NCI-H2029 treated with DMSO at 0.1 percent for 48 hours (cell line): ENCODE data around the gene NADSYN1.

Experiments used
- DNase-seq: peaks from one replicate; lab custom pipeline; 2025; lab: John Stamatoyannopoulos, UW

The NADSYN1 gene

DNA sequence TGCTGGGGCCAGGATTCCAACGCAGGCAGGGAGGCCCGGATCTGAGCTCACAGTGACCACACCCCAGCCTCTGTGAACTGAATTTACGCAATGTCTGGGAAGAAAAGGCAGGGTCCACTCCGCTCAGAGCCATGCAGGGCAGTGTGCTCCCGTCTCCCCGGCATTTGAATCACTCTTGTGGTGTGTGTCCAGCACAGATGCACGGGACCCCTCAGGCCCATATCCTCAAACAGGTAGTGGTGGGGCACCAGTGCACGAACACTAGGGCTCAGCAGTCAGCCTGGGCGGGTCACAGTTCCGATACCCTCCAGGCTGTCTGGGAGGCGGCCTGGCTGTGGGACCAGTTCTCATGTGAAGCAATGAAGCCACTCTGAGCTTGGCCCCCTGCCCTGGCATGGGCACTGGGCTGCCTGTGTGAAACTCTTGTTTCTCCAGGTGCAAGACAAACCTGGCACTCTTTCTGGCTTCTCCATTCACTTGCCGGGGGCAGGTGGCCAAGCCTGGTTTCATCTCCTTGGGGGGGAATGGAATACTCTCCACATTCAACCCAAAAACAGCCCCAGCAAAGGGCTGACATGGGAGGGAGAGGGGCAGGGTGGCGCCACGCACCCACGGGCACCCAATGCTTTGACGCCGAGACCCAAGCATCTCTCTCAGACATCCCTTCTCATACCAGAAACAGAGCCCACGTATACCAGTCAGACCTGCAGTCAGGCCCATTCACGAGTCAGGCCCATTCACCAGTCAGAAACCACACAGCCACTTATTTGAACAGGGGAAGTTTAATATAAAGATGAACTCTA, 19.2 kb upstream of the NADSYN1 start:
- DNase-seq, result no peak

DNA sequence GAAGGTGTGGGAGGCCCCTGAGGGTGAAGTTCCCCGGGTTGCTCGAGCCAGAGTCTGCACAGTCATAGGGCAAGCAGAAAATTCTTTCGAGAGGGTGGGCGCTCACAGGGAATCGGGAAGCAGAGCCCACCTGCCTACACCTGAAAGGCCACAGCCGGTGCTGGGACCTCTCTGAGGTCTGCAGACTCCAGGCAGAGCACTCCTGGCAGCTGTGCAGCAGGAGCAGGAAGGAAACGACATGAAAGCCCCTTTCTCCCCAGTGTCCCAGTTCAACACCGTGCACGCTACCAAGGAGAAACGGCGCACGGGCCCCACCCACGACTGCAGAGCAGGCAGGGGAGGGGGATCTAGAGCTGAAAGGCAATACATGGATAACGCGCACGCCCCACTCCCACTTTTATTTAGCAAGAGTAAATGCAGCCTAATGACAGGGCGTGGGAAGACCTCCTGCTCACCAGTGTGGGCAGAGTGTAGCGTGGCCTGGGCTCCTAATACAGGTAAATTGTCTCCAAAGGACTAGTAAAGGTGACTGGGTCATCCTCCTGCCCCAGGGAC, 18.4 kb upstream of the NADSYN1 start:
- no peak for DNase-seq

DNA sequence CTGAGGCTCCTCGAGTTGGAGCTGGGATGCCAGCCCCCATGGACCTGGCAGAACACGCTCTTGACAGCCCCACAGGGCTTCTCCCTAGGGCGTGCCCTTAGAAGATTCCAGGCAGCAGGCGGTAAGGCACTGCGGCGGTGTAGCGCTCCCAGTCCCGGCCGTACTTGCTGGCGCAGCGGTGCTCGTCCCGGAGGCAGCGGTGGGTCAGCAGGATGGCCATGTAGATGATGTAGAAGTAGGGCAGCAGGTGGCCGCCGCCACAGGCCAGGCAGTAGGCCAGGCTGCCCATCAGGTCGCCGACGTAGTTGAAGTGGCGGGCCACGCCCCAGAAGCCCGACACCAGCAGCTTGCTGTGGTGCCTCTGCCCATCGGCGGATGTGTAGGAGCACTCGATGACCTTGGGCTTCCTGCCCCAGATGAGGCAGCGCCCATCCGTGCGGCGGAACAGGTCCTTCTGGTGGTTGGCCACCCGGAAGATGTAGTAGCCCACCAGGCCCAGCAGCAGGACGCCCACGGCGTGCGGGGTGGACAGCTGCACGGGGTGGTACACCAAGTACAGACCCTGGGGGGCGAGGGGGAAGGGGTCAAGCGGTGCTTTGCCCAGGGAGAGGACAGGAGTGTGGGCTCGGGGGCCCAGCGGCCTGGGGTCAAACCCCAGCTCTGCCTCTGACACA, 17.6 kb upstream of the NADSYN1 start:
- DNase-seq, result no peak

DNA sequence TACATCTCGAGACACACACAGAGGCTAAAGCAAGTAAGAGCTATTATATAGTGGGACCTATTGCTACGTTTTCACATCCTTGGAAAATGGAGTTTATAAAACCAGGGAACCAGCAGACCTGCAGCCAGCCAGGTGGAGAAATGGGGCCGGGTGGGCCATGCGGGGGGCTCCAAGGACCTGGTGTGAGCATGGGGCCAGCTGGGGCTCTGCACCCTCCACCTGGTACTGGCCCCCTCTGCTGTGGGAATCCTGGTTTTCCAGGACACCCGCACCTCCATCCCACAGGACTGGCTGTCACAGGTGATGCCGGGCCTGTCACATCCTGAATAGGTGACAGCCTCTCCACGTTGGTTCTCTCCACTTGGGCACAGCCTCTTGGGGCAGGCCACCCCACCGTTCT, 16.1 kb upstream of the NADSYN1 start:
- no peak for DNase-seq

DNA sequence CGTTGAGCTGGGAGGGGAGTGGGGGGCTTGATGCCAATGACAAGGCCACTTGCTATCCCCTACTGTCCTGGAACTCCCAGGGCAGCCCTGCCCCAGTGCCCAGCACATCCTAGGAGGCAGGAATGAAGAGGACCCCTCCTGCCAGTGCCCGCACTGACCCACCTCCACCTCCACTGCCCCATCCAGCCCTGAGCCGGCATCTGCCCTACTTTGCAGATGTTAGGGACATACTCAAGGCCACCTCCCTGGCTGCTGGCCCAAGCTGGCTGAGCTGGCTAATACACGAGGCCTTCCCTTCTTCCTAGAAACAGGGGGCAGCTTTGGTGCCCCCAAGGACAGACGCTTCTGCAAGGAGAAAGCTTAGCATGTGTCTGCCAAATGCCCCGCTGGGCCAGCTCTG, 15.6 kb upstream of the NADSYN1 start:
- no peak for DNase-seq

DNA sequence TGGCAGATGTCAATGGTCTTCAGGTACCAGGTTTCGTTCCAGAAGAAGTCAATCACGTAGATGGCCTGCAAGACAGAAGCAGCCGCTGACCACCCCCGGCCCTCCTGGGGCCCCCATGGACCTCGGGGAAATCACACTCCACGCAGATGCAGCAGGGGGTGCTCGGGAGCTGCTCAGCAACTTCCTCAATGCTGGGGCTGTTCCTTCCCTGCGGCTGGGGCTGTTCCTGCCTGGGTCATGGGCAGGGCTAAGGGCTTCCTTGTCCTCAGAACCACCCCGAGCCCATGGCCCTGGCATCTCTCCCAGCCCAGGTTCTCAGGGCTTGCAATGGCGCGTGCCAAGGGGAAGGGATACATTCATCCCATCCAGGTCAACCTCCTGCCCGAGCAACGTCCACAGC, 15.1 kb upstream of the NADSYN1 start:
- DNase-seq, result no peak

DNA sequence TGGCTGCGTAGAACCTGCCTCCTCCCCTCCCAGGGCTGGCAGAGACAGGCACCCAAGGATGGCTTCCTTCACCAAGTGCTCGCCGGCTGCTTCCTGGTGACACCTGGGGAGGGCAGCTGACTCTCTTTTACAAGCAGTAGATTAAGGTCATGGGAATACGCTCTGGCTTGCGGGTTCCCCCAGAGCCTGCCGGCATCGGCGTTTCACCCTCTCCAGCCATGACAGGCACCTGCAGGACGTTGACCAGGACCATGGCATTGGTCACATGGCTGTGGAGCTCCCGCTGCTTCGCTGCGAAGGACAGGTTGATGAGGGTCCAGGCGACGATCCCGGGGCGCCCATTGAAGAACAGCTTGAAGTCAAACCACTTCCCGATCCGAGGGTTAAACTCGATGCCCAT, 14.4 kb upstream of the NADSYN1 start:
- no peak for DNase-seq

DNA sequence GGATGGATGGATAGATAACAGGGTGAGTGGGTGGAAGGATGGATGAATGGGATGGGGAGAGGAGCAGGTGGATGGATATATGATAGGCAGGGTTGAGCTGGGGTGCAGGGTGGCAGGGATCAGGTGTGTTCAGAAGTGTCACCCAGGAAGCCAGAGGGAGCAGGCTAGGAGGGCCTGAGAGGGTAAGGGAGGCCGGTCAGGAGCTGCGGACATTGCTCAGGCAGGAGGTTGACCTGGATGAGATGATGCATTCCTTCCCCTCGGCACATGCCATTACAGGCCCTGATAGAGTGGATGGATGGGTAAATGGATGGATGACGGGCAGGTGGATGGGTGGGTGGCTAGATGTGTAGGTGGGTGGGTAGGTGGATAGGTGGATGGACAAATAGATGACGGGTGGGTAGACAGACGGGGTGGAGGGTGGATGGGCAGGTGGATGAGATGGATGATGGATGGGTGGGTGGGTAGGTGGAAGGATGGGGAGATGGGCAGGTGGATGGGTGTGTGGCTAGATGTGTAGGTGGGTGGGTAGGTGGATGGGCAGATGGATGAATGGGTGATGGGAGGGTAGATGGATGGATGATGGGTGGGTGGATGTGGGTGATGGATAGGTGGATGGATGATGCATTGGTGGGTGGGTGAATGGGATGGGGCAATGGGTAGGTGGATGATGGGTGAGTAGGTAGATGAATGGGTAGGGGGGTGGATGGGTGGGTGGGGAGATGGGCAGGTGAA, 12.8 kb upstream of the NADSYN1 start:
- no peak for DNase-seq

DNA sequence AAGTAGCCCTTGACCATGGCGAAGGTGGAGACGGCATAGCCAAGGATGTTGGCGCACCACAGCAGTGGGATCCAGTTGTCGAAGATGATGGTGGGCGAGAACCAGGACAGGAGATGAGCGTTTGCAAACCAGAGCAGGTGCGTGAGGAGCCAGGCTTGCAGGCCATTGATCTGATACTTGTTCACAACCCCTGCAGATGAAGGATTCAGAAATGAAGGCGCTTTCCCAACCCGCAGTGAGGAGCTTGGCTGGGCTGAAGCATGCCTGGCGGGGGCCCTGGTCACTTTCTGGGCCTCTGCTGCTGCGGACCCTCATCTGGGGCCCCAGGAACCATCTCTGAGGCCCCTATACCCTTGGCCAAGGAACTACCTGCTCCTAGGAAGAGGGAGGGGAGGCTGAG, 11.8 kb upstream of the NADSYN1 start:
- DNase-seq, result no peak

DNA sequence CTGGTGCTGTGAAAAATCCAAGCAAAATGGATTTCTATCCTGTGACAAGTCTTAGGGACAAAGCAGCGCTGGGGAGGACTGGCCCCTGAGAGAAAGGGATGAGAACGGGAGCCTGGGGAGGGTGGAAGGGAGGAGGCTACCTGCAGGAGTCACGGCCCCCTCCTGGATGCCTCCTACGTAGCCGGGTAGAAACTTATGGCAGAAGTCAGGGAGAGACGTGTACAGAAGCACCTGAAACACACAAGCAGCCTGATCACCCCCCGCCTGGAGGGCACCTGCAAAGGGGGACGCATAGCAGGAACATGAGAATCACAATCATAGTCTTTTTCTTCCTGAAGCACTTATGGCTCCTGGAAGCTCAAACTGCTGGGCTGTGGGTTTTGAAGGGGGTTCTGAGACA, 10.9 kb upstream of the NADSYN1 start:
- no peak for DNase-seq

DNA sequence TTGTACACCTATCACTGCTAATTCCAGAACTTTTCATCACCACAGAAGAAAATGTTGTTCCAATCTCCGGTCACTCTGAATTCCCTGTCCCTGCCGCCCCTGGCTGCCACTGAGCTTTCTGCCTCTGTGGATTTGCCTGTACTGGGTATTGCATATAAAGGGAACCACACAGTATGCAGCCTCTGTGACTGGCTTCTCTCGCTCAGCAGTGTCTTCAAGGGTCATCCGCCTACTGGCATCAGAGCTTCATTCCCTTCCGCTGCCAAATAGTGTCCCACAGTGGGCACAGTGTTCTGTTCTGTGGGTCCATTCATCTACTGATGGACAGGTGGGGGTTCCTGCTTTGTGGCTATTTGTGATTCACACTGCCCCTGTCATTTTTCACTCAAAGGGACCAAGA, 10.1 kb upstream of the NADSYN1 start:
- DNase-seq, result no peak

DNA sequence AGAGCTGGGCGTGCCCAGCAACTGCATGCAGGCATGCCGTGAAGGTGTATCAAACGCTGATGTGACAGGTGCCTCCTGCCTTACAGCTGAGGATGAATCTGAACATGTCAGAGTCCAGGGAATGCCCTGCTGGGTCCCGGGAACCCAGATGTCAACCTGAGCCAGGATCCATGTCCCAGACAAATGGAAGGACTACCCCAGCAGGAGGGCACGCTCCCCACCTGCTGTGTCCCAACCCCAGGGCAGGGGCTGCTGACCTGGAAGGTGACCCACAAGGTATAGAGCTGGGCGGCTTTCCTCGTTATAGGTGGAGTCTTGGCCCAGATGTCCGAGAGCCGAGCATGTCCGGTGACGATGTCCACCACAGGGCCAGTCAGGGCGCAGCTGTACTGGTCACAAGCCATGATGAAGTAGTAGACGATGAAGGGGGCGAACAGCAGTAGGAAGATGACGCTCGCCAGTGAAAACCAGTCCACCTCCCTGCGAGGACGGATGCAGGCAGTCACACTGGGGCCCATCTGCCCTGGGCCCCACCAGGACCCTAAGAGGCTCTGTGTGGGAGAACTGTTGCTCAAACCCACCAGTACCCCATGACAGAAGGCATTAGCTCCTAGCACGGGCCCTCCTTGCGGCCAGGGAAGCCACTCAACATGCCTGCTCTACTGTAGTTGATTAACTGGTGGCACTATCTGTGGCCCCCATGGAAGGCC, 9.1 kb upstream of the NADSYN1 start:
- no peak for DNase-seq

DNA sequence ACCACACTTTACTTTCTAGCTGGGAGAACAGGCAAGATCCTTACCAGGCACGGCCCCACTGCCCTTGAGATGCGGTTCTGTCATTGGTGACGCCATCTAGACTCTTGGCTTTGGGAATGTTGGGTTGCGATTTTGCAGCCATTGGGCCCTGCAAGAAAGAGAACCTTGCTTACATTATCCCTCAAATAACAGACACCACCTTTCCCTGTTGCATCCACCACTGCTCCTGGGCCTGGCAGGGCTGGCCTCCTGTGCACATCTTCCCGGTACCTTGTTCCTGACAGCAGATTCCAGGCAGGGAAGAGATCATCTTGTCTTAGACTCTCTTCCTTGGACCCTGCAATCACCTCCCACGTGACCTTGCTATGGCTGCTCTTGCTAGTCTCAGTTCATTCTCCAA, 8.2 kb upstream of the NADSYN1 start:
- no peak for DNase-seq

DNA sequence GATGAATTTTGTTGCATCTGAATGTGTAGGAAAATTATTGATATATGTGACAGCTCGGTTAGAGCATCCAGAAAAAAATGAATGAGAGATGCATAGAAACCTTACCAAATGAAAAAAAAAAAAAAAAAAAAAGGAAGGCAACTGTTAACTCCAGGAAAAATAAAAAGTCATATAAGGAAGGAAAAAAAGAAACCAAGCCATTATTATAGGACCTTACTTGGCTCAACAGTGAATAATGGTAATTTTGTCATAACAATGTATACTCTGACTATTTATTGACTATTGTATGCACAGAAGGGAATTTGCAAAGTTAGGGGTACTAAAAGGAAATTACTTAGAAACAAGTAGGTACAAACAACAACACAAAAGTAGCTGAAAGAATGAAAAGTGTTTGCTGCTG, 6.9 kb upstream of the NADSYN1 start:
- DNase-seq, result no peak

DNA sequence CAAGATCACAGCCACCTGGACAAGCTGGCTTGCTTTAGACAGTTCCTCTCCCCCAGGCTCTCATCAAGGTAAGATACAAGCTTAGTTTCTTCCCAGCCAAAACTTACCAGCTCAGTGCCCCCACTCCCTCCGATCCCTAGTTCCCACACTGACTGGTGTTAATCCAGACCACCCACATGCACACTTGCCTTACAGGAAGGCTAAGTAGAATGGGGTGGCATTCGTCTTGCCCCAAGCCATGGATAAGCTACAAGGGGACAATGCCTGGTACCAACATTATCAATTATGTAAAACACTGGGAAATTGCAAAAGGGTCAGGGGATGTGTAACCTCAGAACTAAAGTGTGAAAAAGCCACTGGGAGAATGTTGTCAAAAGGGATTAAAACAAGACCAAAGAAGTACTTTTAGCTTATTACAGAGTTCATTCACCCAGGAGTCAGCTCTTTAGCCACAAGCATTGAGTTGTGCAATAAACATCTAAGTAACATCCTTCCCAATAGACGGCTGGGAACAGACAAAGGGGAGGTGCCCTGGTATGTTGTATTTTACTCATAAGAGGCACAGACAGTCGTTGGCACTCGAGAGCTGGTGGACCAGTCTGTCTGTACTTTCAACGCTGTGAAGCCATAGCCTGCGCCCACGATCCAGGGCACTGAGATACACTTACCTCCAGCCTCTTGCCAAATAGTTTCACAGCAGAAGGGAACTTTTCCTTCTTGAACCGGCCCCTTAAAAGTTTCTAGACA, 5.9 kb upstream of the NADSYN1 start:
- DNase-seq, result no peak

DNA sequence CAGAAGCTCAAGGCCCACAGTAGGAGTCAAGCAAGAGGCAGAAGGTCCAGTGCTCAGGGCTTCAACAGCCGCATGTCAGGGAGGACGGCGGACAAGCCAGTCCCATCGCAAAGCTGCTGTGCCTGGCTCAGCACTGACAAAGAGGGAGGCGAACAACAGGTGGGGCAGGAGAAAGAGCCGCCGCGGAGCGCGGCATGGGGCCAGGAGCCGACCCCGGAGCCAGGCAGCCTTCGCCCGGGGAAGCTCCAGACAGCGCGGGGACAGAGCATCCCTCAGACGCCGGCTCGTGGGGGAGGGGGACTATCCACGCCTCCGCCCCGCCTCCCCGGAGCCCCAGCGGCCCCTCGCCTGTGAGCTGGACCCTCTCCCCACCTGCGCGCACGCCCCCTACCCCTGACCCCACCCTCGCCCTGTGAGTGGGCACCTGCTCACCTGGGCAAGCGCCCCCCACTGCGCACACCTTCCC, 5.2 kb upstream of the NADSYN1 start:
- DNase-seq, result no peak

DNA sequence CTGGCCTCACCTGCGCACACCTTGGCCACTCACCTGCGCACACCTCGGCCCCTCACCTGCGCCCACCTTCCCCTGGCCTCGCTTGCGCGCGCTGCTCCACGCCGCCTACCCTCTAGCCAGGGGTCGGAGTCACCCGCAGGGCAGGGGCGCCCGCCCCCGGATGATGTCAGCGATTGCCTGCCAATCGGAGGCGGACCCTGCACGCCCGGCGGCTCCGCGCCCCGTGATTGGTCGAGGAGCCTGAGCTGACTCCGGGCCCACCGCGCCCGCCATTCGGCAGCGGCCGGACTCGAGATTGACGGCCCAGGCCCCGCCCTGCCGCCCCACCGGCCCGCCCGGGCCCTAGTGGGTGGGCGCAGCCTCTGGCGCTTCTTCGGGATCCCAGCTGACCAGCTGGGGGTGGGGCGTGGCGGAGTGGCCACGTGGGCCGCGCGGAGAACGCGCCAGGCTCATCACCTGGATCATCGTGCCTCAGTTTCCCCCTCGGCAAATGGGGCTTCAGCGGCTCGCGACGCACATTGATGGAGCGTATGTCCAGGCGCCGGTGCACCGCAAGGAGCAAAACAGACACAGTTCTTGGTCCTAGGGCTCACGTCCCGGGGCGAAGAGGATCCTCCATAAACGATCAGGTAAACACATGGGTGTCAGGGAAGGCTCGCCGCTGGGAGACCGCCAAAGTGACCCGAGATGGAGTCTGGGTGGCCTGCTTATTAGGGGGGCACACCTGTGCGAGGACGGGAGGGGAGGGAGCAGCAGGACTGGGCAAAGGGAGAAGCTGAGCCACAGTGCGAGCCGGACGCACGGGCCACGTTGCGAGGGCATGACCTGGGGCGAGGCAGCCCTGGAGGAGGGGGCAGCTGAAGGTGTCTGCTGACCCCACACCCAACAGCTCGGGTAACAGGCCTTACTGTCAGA, 4.5 kb upstream of the NADSYN1 start, which contains the start of gene DHCR7:
Gene DHCR7, minus strand, starts transcription at position 137 of the 915 bp plus-strand sequence. CDS start 3,441 bp downstream, outside the sequence.
- peak; percentile 55 for DNase-seq

DNA sequence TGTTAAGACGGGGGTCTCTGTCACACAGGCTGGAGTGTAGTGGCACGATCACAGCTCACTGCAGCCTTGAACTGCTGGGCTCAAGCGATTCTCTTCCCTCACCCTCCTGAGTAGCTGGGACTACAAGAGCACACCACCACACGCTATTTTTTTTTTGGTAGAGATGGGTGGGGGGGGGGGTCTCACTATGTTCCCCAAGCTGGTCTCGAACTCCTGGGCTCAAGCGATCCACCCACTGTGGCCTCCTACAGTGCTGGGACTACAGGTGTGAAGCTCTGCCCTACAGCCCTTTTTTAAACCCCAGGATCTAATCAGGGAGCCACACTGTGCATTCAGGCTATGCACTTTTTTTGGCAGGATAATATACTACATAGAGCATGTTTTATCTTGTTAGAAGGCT, 3.4 kb upstream of the NADSYN1 start:
- no peak for DNase-seq

DNA sequence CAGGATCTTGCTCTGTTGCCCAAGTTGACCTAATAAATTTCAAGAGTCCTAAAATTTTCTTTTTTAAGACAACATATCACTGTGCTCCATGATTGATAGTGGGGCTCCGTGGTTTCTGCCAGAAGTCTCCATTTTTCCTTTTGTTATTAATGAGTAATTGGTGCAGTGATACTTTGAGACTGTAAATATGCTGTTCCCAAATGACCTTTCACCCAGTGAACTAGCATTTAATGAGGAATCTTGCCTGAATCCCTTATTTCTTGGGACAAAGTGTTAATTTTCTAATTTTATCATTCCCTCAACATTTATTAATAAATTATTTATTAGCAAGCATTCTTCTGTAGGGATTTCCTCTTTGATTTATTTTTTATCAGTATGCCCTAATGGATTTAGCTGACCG, 2.5 kb upstream of the NADSYN1 start:
- DNase-seq, result no peak

DNA sequence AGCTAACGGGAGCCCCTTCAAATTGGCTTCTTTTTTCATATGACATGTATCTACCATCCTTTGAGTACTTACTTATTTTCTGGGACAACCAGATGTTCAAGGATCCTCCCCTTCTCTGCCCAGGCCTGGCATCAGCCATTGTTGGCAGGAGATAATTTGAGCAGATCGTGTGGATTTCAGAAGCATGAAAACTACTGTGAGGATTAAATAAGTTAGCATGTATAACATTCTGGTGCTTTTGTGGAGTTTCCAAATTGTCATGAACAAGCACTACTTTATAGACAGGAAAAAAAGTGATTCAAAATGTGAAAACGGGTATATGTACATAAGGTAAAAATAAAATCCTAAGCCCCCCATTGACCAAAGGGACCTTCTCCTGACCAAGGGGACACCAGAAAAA, 2.1 kb upstream of the NADSYN1 start:
- no peak for DNase-seq
